GM21528 (cell line): Measurements from ENCODE around the gene RELCH.

Source experiments
- ATAC-seq: cut with Tn5 transposase; IDR thresholded peaks from one replicate; pipeline ENCODE4 v1.9.1; 2021; ENCODE audit warnings: mild to moderate bottlenecking, moderate library complexity; ENCODE audit not compliant: unreplicated experiment, low FRiP score

The RELCH gene

DNA sequence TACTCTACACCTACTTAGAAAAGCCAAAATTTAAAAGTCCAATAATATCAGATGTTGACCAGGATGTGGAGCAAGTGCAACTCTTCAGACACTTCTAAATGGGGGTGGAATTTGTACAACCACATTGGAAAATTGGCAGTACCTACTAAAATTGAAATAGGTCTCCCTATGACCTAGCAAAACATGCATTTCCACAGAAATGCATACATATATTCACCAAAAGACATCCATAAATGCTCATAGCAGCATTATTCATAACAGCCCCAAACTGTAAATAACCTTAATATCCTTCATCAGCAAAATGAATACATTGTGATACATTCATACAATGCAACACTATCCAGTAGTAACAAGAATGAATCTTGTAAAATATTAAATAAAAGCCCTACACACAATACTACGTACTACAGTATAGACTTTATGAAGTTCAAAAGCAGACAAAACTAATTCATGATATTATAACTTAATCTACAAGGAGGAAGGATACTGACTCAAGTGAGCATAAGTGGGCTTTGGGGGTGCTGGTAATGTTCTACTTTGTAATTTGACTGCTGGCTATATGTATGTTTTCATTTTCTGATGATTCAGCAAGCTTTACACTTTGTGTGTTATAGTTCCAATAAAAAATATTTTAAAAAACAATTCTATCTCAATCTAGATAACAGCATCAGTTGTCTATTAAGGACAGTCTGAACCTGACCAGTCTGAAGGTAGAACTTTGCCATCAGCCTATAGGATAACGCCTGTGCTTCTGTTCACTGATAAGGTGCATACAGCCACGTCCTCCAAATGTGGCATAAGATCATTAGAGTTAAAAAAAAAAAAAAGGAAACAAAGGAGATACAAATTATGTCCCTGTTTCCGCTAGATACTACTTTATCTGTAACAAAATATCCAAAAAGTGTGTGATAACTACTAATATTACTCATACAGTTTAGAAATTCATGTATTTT is 131.4 kb downstream of the RELCH start:
- no peak for ATAC-seq

DNA sequence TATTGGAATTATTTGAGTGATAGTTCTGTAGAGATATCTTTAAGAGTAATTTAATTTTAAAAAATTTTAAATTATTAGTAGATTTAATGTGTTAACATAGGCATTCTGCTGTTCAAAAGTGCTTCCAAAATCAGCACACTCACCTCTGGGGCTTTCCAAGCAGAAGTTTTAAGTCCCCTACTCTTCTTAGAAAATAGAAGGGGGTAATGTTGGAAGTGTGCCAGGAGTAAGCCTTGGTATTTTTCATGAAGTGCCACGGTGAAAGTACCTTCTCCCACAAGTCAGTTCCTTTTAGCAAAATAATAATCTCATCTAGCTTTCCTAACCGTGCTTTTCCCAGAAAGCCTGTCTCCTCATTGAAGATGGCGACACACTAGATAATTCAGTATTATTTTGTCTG is 134.1 kb downstream of the RELCH start:
- ATAC-seq: no peak

DNA sequence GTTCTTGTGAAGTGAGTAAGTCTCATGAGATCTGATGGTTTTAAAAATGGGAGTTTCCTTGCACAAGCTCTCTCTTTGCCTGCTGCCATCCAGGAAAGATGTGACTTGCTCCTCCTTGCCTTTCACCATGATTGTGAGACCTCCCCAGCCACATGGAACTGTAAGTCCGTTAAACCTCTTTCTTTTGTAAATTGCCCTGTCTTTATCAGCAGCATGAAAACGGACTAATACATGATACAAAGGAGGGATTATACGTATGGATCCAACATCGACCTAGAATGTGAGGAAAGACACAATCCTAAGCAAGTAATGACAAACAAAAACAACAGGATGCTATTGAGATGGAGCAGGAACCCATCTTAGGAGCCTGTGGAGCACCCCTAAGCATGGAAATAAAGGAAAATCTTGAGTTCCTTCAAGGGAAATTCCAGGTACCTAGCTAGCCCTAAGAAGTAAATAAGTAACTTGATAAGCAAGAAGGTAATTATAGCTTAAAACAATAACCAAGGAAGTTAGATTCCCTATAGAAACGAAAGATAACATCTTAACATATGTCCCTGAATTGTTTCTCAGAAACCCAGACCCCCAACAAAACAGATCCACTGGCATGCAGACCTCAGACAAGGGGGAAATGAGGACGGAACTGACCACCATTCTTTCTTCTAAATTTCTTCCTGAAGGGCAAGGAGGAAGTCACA is 136.6 kb downstream of the RELCH start:
- no peak for ATAC-seq

DNA sequence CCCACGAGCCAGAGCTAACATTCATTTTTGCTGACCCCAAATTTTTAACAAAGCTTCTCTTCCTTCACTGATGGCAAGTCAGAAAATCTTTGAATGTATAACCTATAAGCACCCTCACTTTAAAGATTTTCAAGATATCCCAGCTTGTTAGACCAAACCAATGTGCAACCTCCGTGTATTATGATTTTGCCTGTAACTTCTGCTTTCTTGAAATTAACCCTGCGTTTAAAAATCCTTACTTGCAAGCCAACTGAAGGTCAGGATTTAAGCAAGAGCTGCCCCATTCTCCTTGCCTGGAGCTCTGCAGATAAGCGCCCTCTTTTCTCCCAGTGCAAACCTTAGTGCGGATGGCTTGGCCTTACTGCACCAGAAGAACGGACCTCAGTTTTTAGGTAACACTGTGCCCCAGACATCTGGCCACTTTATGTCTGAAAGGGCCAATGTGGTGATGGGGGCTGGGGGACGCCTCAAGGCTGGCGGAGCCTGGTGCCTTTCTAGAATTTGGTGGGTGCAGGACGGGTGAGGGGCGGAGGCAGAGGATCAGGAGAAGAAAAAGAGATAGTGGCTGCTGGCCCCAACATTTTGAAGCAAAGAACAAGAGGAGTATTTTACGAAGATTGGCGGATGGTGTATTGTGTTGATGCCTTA is 137.2 kb downstream of the RELCH start:
- no peak for ATAC-seq

DNA sequence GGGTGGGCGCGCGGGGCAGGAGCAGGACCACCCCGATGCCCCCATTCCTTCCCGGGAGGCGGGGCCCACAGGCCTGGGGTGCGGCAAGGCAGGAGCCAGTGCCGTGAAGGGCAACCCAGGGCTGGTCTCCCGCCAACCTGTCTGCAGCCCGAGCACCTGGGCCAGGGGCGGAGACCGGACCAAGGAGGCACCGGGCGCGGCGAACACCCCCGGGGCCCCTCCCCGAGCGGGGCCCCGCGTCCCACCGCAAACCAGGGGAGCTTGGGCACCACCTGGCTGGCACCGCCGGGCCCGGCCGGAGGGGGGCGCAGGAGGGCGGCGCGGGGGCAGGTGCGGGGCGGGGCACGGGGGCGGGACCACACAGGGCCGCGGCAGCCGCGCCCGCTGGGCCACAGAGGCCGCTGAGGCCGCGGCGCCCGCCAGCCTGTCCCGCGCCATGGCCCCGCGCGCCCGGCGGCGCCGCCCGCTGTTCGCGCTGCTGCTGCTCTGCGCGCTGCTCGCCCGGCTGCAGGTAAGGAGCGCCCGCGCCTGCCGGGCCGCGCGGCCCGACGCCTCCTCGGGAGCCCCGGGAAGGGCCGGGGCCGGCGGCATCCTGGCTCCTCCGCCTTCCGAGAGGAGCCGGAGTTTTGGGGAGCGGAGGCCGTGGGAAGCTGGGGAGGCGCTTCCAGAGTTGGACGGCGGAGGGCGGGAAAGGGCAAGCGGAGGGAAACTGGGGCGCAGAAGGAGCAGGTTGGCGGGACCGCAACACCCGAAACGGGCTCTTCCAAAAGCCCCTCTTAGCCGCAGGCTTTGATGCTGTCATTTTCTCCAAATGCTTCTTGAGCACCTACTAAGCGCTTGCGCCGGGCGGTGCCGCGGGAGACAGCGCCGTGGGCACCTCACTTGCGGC is 138.1 kb downstream of the RELCH start, which contains the start of gene TNFRSF11A:
TSS of gene TNFRSF11A (plus strand) at position 394 of the 889 bp plus-strand sequence. CDS start at position 437, 43 bp downstream.
- ATAC-seq: peak; percentile 72

DNA sequence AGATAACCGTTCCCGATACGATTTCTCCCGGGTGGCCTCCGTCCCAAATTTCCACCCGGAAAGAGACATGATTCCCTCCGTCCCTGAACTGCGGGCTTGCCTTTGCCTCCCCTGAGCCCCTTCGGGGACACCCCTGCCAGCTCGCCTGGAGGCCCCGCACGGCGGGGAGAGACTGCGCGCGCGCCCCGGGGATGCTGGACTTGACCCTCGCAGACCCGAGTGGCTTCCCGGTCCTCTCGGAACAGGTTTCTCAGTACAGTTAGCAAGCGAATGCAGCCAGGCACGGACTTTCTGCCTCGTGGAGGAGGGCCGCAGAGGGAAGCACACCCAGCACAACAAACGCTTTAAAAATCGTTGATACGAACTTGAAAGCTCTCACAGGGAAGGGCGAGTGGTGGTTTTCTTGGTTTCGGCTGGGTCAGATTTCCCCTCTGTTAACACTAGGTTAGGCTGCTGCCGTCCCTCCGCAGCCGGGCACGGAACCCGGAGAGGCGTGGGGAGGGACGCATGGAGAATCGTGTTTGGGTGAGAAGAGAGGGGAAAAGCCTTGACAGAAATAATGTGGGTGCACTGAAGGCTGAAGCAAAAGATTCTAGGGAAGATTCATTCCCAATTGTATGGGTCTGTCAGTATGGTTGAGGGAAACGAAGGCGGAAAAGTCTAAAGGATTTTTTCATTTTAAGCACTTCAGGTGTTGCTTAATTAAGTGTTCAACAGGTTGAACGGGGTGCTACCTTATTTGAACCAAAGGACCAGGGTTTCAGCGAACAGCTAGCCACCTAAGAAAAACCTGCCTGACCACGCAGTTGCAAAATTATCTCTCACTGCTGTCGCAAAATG is 139.0 kb downstream of the RELCH start:
- ATAC-seq: peak; percentile 32

DNA sequence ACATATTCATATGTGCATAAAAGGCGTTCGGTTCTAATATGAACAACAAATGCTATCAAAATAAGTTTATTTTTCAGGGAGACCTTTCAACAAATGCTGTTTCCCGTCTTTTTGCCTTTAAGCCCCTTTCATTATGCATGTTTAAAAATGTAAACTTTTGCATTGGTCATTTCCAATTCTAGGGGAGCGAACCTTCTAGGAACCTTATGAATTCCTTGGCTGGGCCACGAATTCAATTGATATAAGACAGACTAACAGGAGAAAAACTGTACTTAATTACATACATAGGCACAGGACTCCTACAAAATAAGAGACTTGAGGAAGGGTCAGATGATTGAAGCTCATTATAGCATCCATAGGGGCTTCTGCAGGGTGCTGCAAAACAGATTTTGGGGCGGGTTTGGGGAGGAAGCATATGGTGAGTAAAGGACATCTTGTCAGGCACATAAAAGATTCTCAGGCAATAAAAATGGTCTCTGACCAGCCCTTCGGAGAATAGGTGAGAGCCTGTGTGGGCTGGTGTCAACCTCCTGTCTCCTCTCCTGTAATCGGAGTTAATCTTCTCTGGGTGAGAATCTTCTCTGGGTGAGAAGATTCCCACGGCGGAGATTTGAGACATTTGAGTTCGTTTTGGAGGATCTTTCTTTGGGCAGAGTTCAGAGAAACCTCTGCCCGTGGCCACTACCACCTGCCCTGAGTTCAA is 139.7 kb downstream of the RELCH start:
- no peak for ATAC-seq

DNA sequence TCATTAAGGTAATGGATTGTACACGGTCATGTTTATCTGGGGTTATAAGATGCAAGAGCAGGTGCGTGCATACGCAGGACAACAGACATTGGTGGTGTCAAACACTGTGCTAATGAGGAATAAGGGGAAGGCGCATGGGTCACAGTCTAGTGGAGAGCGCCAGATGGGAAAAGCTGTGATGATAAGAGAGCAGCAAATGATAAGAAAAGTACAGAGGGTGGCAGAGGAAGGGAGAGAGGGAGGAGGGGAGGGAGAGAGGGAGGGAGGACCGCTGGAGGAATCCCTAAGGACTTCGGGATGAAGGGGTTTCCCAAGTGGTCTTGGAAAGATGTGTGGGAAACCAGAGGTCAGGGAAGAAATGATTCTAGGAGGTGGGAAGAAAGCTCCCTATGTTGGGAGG is 140.9 kb downstream of the RELCH start:
- ATAC-seq: no peak

DNA sequence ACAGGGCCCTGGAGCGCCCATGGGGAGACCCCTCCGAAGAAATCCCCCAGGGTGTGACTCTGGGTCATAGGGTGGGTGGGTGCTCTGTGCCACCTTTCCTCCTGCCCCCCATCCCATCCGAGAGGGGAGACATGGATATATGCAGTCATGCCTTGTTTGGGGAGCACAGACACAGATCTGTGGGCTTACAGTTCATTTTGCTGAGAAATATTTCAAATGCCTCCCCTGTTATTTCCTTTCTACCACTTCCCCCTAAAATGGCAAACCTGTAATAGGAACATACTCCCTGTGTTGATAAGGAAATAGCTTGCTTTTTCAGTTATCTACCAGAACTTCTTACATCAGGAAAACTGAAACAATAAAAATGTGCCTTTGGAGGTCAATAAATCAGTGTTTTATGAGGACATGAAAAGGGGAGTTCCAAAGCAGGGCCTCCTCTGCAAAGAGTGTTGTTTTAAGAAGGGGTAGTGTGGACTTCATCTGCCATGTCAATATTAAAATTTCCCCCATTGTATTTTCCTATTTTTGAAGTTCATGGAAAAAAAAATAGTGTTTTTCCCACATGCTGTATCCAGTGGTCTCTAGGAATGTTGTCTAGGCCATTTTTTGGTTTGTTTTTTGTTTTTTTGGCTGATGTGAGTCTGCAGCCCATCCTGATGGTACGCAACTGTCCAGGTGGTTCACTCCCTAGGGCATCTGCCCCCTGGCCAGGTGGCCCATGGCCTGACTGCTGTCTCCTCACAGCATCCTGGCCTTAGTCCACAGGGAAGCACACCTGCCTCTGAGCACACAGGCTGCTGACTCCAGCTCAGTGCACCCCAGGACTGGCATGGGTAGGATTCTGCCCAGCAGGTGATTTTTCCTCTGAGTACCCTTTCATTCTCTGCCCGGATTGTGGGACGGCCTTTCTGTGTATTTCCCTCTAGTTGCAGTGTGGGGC is 141.8 kb downstream of the RELCH start:
- ATAC-seq: no peak

DNA sequence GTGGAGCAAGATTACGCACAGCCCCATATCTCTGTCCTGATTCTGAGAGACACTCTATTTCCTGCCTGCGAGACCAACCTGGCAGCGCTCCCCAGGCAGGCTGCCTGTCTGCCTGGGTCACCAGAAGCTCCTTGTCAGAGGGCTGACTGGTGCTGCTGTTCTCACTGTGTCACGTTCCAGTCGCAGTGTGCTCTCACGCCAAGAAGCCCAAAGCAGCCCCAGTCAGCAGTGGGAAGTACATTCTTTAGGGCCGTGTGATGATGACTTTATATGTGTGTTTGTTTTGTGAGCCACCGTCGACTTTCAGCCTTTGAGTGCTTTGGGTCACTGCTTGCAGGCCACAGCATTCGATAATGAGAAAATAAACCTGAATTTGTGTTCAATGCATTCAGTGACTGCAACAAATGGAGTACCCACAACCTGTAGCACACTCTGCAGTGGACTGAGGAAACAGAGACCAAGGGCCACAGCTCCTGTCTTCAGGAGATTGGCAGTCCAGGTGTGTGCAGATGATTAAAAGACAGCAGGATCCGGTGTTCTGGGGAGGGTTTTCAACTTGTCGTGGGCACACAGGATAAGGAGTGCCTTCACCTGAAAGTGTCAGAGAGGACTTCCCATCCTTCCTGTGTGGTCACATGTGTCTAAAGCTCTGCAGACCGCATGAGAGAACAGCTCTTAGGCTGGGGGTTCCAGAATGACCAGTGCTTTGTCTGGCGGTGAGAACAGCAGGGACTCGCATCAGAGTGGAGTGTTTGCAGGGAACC is 142.8 kb downstream of the RELCH start:
- ATAC-seq: no peak

DNA sequence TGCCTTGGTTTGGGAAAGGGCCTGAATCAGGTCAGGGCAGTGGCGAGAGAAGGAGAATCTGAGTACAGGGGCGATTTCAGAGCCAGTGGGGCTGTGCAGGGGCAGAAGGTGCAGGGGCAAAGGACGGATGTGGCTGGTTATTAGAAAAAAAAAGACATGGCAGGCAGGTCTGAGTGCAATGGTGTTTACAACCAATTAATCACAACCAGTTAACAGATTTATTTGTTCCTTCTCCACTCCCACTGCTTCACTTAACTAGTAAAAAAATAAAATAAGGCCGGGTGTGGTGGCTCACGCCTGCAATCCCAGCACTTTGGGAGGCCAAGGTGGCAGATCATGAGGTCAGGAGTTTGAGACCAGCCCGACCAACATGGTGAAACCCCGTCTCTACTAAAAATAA is 143.6 kb downstream of the RELCH start:
- no peak for ATAC-seq

DNA sequence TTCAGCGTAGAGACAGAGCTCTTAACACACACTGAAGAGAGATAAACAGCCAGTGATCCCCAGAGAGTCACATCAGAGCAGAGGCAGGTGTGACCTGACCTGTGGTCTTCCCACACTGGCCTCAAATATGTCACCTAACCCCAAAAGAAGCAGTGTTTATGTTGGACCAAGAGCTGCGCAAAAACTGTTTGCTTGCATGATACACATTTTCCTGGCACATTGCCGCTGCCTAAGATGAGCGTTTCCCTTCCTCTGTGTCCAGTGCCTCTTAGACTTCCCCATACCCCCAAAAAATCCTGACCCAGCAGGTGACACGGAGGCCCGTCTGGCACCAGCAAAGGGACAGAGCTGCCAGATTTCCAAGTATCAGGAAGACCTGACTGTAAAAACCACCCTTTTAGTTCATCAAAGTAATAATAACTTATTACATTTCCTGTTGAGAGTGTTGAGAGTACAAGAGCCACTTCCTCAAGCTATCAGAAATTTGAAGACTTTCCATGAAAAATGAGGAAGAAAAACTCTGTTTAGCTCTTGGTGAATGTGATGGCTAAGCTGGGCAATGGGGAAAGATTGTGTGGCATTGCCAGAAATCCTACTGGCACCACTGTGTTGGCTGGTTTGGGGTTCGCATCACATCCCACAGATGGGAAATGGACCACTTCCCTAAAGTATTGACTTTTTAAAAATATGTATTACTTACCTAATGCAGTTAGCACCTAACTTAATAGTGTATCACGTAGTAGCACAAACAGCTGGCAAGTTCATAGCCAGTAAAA is 144.7 kb downstream of the RELCH start:
- ATAC-seq: no peak

DNA sequence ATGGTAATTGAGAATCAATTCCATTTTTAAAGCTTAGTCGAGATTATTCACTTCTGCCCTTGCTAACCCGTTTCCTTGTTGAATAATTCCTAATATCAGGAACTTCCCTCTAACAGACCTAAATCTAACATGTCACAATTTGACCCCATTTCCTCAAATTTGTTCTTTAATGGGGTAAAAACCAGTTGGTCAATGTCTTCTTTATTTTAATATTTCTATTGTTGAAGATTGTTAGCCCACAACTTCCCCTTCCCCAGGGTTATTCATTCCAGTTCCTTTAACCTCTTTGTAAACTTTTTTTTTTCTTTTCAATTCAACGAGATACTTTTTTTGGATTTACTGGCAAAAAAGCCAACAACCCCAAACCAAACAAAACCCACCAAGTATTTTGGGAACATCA is 145.4 kb downstream of the RELCH start:
- ATAC-seq: no peak

DNA sequence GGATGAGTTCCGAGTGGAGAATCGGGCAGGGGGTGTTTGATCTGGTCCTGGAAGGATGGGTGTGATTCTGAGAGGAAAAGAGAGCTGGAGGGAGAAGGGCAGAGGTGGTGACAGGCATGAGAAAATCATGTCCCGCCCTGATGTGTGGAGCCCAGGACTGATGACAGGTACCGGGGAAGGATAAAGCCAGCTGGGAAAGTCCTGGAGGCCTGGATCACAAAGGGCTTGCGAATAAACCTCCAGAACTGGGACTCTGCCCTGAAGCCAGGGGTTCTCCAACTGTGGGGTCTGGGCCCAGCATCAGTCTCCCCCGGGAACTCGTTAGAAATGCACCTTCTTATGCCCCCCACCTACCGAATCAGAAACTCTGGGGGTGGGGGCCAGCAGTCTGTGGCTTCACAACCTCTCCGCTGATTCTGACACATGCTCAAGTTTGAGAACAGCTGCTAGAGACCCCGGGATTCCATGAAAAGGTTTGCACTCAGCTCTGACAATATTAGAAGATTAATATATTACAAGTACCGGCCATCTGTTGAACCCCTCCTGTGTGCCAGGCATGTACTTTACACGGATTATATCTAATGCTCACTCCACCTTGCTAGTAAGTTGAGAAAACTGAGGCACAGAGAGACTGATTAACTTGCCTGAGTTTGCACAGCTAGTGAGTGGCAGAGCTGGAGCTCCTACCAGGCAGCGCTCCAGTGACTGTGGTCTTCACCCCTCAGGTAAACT is 146.1 kb downstream of the RELCH start:
- ATAC-seq: no peak

DNA sequence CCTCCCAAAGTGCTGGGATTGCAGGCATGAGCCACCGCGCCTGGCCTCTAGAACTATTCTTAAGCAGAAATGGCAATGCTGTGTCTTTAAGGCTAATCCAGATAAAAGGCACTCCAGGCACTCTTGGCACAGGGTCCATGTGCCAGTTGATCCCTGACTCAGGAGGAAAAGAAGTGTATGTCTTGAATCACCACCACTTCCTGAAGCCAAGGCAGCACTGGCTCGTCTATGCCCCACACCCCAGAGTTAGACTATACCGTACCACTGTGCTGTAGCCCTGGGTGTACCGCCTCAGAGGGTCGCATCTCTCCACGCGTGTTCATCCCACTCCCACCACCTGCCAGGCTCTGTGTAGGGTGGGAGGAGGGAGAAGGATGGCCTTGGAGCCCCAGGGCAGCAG is 147.1 kb downstream of the RELCH start:
- no peak for ATAC-seq
